D721Med (cell line): ENCODE results near the gene PRDX1.
"Not testable (repeated sequence)": the region's sequence is repeated elsewhere in the genome, so short reads cannot be mapped to it uniquely, and the experiment has no call there.

ENCODE experiments used
- DNase-seq: peaks from one replicate; pipeline ENCODE4 v3.0.0; 2011; ENCODE audit warnings: low spot score; ENCODE audit not compliant: insufficient read length
- FAIRE-seq: peaks from 2 replicates; lab custom pipeline; 2011; peaks lifted over from hg19 to GRCh38; lab: Jason Lieb, UNC
- TF ChIP-seq, protein P1 (sequence below): IDR thresholded peaks from 2 replicates; pipeline ENCODE4 v1.5.1; 2012; ENCODE audit warnings: mild to moderate bottlenecking, control low read depth; ENCODE audit not compliant: insufficient read depth; ENCODE audit errors: missing control alignments

Gene PRDX1

DNA sequence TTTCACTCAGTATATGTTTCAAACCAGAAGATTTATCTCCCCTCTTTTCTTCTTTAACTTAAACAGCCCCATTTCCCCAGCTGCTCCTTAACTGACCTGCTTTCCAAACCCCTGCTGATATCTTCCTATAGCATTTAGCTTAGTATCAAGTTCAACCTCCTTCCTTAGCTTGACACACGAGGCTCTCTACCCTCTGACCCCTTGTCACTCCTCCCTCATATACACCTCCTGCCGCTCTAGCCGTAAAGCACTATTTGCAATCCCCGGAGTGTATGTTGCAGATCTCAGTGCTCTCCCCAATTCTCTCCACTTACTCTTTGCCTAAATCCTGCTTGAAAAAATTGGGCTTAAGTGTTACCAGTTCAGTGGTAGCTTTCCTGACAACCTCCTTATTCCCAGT lies 15.2 kb upstream of the PRDX1 start:
- TF ChIP-seq, protein P1, sequence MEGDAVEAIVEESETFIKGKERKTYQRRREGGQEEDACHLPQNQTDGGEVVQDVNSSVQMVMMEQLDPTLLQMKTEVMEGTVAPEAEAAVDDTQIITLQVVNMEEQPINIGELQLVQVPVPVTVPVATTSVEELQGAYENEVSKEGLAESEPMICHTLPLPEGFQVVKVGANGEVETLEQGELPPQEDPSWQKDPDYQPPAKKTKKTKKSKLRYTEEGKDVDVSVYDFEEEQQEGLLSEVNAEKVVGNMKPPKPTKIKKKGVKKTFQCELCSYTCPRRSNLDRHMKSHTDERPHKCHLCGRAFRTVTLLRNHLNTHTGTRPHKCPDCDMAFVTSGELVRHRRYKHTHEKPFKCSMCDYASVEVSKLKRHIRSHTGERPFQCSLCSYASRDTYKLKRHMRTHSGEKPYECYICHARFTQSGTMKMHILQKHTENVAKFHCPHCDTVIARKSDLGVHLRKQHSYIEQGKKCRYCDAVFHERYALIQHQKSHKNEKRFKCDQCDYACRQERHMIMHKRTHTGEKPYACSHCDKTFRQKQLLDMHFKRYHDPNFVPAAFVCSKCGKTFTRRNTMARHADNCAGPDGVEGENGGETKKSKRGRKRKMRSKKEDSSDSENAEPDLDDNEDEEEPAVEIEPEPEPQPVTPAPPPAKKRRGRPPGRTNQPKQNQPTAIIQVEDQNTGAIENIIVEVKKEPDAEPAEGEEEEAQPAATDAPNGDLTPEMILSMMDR, result no peak
- FAIRE-seq, result no peak
- no peak for DNase-seq

DNA sequence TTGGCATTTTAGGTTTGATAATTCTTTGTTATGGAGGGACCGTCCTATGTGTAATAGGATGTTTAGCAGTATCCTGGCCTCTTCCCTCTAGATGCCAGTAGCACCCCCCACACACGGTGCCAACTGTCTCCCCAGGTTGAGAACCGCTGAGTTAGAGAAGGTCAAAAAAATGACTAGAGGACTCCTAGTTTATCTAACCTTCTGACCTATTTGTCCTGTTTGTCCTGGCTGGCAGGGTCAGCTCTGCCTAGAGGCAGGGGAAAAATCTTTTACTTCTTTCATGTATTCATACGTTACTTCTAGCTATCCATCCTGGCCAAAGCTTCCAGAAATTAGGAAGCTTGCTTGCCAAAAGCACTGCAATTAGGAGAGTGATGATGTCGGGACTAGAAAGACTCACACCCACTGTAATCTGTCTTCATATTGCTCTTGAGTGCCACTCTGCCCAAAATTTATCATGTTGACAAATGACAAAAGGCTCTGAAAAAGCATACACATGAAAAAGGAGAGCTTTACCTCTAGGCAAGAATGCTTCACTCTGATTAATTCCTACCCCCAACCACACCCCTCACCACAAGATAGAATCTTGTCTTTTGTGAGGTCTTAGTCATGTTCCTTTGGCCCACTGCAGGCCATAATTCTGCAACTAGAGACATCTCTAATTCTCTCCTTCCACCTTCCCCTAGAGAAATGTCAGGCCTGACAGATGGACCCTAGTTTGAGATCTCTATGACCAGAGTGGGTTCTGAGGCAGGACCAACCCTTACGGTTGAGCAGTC lies 14.5 kb upstream of the PRDX1 start:
- TF ChIP-seq, protein P1, result no peak
- no peak for DNase-seq
- no peak for FAIRE-seq

DNA sequence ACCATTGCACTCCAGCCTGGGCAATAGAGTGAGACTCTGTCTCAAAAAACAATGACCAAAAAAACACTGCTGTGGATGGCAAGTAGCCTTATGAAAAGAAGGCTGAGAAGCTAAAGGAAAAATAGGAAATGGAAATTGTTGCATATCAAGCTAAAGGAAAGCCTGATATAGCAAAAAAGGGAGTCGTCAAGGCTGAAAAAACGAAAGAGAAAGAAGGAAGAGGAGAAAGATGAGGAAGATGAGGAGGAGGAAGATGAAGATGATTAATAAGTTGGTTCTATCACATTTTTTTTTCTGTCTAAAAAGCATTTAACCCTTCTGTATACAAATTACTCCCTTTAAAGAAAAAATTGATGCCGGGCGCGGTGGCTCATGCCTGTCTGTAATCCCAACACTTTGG lies 10.2 kb upstream of the PRDX1 start:
- no peak for DNase-seq
- FAIRE-seq, result no peak
- TF ChIP-seq, protein P1, result no peak

DNA sequence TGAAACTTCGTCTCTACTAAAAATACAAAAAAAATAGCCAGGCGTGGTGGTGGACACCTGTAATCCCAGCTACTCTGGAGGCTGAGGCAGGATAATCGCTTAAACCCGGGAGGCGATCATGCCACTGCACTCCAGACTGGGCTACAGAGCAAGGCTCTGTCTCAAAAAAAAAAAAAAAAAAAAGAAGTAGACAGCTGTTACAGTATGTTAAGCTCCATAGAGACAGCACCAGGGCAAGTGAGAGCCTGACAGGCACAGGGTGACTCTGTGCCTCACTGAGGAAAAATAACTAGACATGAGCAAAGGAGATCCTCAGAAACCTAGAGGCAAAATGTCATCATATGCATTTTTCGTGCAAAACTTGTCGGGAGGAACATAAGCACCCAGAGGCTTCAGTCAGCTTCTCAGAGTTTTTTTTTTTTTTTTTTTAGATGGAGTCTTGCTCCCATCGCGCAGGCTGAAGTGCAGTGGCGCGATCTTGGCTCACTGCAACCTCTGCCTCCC lies 9.0 kb upstream of the PRDX1 start:
- TF ChIP-seq, protein P1, result no peak
- no peak for DNase-seq

DNA sequence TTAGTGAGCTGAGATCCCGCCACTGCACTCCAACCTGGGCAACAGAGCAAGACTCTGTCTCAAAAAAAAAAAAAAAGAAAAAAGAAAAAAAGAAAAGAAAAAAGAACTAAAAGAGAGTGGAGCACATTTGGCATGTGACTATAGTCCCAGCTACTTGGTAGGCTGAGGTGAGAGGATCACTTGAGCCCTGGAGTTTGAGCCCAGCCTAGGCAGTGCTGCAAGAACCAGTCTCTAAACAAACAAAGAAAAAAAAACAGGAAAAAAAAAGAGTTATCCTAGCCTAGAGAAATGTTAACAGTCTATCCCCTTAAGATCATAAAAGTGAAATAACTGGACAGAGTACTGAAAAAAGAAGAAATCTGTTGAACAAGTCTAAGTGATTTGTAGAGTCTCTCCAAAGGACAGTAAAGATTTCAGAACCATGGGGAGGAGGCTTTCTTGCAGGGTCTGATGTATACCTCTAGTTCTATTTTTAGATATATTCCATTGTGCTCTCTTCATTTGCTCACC lies 4.5 kb upstream of the PRDX1 start:
- DNase-seq (no peak), FAIRE-seq (no peak)
- TF ChIP-seq, protein P1, result no peak

More for the DNA sequence above, 9.0 kb upstream of the PRDX1 start:
- no peak for FAIRE-seq

DNA sequence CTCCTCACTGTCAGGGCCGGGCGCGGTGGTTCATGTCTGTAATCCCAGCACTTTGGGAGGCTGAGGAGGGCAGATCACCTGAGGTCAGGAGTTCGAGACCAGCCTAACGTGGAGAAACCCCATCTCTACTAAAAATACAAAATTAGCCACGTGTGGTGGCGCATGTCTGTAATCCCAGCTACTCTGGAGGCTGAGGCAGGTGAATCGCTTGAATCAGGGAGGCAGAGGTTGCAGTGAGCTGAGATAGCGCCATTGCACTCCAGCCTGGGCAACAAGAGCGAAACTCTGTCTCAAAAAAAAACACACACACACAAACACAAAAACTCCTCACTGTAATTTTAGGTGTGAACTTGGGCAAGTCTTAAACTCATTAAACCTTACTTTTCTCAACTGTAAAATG lies 2.3 kb upstream of the PRDX1 start:
- FAIRE-seq, DNase-seq: not testable (repeated sequence)

DNA sequence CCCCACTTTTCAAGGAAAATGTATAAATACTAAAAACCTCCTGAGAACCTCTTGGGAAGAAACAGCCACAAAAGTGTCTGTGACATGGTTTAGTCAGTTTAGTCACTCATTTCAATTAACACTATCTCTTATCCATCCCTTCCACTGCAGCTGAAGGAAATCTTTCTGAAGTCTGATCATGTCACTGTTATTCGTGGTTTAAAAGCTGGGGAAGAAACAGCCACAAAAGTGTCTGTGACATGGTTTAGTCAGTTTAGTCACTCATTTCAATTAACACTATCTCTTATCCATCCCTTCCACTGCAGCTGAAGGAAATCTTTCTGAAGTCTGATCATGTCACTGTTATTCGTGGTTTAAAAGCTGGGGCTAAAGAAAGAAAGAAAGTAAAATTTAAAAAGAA lies 1.8 kb upstream of the PRDX1 start:
- FAIRE-seq, DNase-seq: not testable (repeated sequence)

DNA sequence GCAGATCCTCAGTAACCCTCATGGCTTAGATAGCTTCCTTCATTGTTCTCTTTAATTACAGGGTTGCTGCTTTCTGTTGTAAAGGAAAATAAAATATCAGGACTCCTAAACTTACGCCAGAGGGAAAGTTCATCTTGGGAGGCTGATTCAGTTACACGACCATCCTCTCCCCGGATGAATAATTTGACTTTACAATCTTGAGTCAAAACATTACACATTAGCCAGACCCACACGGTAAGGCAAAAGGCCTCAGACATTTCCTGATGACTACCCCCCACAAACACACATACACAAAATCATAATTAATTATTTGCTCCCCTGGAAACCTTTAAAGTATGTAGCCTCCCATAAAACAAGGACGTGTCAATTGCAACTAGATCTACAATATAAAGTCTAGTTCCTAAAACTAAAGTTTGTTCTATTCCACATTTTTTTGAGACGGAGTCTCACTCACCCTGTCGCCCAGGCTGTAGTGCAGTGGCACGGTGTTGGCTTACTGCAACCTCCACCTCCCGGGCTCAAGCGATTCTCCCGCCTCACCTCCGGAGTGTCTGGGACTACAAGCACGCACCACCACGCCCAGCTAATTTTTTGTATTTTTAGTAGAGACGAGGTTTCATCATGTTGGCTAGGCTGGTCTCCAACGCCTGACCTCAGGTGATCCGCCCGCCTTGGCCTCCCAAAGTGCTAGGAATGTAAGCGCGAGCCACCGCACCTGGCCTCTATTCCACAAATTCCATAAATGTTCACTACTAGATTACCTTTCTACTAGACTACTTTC lies 830 bp upstream of the PRDX1 start:
- no peak for FAIRE-seq
- DNase-seq, result no peak
- TF ChIP-seq, protein P1, result no peak

DNA sequence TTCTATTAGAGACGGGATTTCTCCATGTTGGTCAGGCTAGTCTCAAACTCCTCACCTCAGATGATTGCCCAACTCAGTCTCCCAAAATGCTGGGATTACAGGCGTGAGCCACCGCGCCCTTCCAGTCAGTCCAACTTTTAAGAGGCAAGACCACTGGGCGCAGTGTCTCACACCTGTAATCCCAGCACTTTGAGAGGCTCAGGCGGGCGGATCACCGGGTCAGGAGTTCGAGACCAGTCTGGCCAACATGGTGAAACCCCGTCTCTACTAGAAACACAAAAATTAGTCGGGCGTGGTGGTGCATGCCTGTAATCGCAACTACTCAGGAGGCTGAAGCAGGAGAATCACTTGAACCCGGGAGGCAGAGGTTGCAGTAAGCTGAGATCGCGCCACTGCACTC lies 1.9 kb downstream of the PRDX1 start:
- not testable (repeated sequence) for FAIRE-seq, DNase-seq
